ENCODE results near the gene ZRANB3.

ZRANB3 gene

GRCh38 chr2:135187270-135187669, 343.7 kb downstream of the ZRANB3 start:
- H3K27me3 ChIP-seq (ENCODE audit: insufficient read depth, low read length) = no peaks in the 10 kb centered on the region
- H3K4me3 ChIP-seq (ENCODE audit: low read depth, low read length) = no peak overlapping the region
- H3K27ac ChIP-seq (ENCODE audit: low read depth, low read length) = no peak overlapping the region
- H2AFZ ChIP-seq (ENCODE audit: low read length, unreplicated experiment) = no peak overlapping the region
- no peaks in the 10 kb centered on the region; the same call in 1 of the 2 replicates for H3K36me3 ChIP-seq (ENCODE audit: insufficient read depth, low read length)
- no peaks in the 10 kb centered on the region for H3K4me1 ChIP-seq (ENCODE audit: control insufficient read depth, insufficient read depth, low read length, unreplicated experiment)
- H3K79me2 ChIP-seq (ENCODE audit: control insufficient read depth, insufficient read depth, low read length, unreplicated experiment) = no peaks in the 10 kb centered on the region

DNA sequence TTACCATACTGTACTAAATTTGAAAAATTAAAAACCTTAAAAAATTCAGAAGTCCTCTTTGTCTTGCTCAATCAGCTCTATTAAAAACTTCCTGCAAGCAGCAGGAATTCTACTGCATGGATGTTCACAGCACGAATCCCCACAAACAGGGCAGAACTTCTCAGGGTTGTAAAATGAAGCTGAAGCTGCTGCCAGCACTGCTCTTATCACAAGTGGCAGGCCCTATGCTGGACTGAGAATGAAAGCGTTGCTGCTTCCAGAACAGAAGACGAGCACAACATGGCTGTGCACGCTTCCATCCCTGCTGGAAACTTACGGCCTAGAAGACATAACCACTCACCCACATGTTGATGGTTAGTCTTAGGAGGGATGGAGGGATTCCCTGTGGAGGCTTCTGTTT, 345.0 kb downstream of the ZRANB3 start:
- H3K27me3 ChIP-seq (ENCODE audit: insufficient read depth, low read length) = no peaks in the 10 kb centered on the region
- H2AFZ ChIP-seq (ENCODE audit: low read length, unreplicated experiment) = no peak overlapping the region

GRCh38 chr2:135183822-135184221, 347.2 kb downstream of the ZRANB3 start:
- Histone ChIP-seq H3K4me1 (ENCODE audit: control insufficient read depth, insufficient read depth, low read length, unreplicated experiment) (no peaks in the 10 kb centered on the region), H3K27me3 (ENCODE audit: insufficient read depth, low read length) (no peaks in the 10 kb centered on the region), H3K4me3 (ENCODE audit: low read depth, low read length) (no peak overlapping the region), H3K79me2 (ENCODE audit: control insufficient read depth, insufficient read depth, low read length, unreplicated experiment) (no peaks in the 10 kb centered on the region), H3K27ac (ENCODE audit: low read depth, low read length) (no peak overlapping the region), H2AFZ (ENCODE audit: low read length, unreplicated experiment) (no peak overlapping the region), H3K36me3 (ENCODE audit: insufficient read depth, low read length) (no peaks in the 10 kb centered on the region)

More for the DNA sequence above, 345.0 kb downstream of the ZRANB3 start:
- Histone ChIP-seq H3K27ac (ENCODE audit: low read depth, low read length) (no peak overlapping the region), H3K79me2 (ENCODE audit: control insufficient read depth, insufficient read depth, low read length, unreplicated experiment) (no peaks in the 10 kb centered on the region), H3K36me3 (ENCODE audit: insufficient read depth, low read length) (no peaks in the 10 kb centered on the region; the same call in 1 of the 2 replicates), H3K4me1 (ENCODE audit: control insufficient read depth, insufficient read depth, low read length, unreplicated experiment) (no peaks in the 10 kb centered on the region), H3K4me3 (ENCODE audit: low read depth, low read length) (no peak overlapping the region)

DNA sequence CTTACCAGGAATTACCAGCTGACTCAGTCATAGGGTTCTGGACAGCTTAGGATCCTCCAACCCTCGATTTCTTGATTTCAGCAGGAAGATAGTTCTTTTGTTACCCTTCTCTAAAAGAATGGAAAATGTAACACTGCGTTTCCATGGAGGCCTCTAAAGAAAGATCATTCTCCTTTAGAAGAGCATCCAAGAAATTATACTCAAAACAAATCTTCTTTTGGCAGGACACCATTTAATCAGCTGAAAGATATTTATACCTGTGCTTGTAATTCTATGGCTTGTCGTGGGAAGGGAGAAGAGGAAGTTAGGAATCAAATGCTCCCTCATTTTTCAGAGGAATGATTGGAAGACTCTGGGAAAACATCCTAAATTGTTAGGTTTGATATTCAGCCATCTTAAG, 348.4 kb downstream of the ZRANB3 start:
- no peak overlapping the region for H3K27ac ChIP-seq (ENCODE audit: low read depth, low read length)
- no peak overlapping the region for H3K4me3 ChIP-seq (ENCODE audit: low read depth, low read length)
- H3K27me3 ChIP-seq (ENCODE audit: insufficient read depth, low read length) = no peaks in the 10 kb centered on the region
- no peaks in the 10 kb centered on the region for H3K4me1 ChIP-seq (ENCODE audit: control insufficient read depth, insufficient read depth, low read length, unreplicated experiment)
- H3K79me2 ChIP-seq (ENCODE audit: control insufficient read depth, insufficient read depth, low read length, unreplicated experiment) = no peaks in the 10 kb centered on the region
- H3K36me3 ChIP-seq (ENCODE audit: insufficient read depth, low read length) = no peaks in the 10 kb centered on the region
- no peak overlapping the region for H2AFZ ChIP-seq (ENCODE audit: low read length, unreplicated experiment)

DNA sequence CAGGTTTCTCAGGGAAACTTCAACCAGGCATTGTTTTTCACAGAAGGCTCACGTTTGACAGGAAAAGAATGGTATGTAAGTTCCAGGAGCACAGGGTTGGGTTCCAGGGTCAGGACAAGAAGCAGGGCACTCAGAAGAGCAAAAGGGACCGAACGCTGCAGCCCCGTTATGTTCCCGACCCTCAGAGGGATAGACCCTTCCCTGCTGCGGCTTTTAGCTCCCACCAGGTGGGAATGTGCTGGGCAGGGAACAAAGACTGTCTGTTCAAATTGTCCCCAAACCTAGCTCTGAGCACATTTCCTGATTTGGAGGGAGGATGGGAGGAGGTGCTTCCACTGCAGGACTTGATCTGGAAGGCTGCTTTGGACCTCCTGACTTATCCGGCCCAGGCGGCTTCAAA, 348.8 kb downstream of the ZRANB3 start:
- Histone ChIP-seq H3K27ac (ENCODE audit: low read depth, low read length) (no peak overlapping the region), H3K27me3 (ENCODE audit: insufficient read depth, low read length) (no peaks in the 10 kb centered on the region), H2AFZ (ENCODE audit: low read length, unreplicated experiment) (no peak overlapping the region)

GRCh38 chr2:135179689-135180088, 351.3 kb downstream of the ZRANB3 start:
- Histone ChIP-seq H3K36me3 (ENCODE audit: insufficient read depth, low read length) (peaks cover 10% of the 10 kb centered on the region), H3K4me1 (ENCODE audit: control insufficient read depth, insufficient read depth, low read length, unreplicated experiment) (no peaks in the 10 kb centered on the region), H2AFZ (ENCODE audit: low read length, unreplicated experiment) (no peak overlapping the region), H3K4me3 (ENCODE audit: low read depth, low read length) (no peak overlapping the region), H3K27me3 (ENCODE audit: insufficient read depth, low read length) (no peaks in the 10 kb centered on the region), H3K27ac (ENCODE audit: low read depth, low read length) (no peak overlapping the region), H3K79me2 (ENCODE audit: control insufficient read depth, insufficient read depth, low read length, unreplicated experiment) (no peaks in the 10 kb centered on the region)

More for the DNA sequence above, 348.8 kb downstream of the ZRANB3 start:
- Histone ChIP-seq H3K36me3 (ENCODE audit: insufficient read depth, low read length) (no peaks in the 10 kb centered on the region), H3K4me3 (ENCODE audit: low read depth, low read length) (no peak overlapping the region), H3K4me1 (ENCODE audit: control insufficient read depth, insufficient read depth, low read length, unreplicated experiment) (no peaks in the 10 kb centered on the region), H3K79me2 (ENCODE audit: control insufficient read depth, insufficient read depth, low read length, unreplicated experiment) (no peaks in the 10 kb centered on the region)

- no peaks in the 10 kb centered on the region for H3K79me2 ChIP-seq (ENCODE audit: control insufficient read depth, insufficient read depth, low read length, unreplicated experiment)
- no peak overlapping the region for H3K27ac ChIP-seq (ENCODE audit: low read depth, low read length)
- H3K4me3 ChIP-seq (ENCODE audit: low read depth, low read length) = no peak overlapping the region
- H3K27me3 ChIP-seq (ENCODE audit: insufficient read depth, low read length) = no peaks in the 10 kb centered on the region
- H2AFZ ChIP-seq (ENCODE audit: low read length, unreplicated experiment) = no peak overlapping the region
- peaks cover 16% of the 10 kb centered on the region for H3K36me3 ChIP-seq (ENCODE audit: insufficient read depth, low read length)
- no peaks in the 10 kb centered on the region for H3K4me1 ChIP-seq (ENCODE audit: control insufficient read depth, insufficient read depth, low read length, unreplicated experiment)
Observed at GRCh38 chr2:135175177-135175576, 355.8 kb downstream of the ZRANB3 start.

DNA sequence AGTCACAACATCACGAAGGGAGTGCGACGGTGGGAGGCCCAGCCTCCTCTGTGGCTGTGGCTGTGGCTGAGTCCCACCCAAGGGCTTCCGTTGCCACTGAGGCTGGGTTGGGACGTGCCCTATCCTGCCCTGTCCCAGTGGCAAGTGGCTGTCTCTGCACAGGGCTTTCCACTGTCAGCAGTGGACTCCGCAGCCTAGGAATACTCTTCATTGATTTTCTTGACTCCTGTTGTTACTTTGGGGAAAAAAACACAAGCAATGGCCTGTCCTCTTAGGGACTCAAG, 356.3 kb downstream of the ZRANB3 start:
- no peak overlapping the region for H3K4me3 ChIP-seq (ENCODE audit: low read depth, low read length)
- no peaks in the 10 kb centered on the region for H3K27me3 ChIP-seq (ENCODE audit: insufficient read depth, low read length)
- no peaks in the 10 kb centered on the region for H3K4me1 ChIP-seq (ENCODE audit: control insufficient read depth, insufficient read depth, low read length, unreplicated experiment)
- peaks cover 19% of the 10 kb centered on the region for H3K36me3 ChIP-seq (ENCODE audit: insufficient read depth, low read length)
- no peaks in the 10 kb centered on the region for H3K79me2 ChIP-seq (ENCODE audit: control insufficient read depth, insufficient read depth, low read length, unreplicated experiment)
- no peak overlapping the region for H2AFZ ChIP-seq (ENCODE audit: low read length, unreplicated experiment)
- no peak overlapping the region for H3K27ac ChIP-seq (ENCODE audit: low read depth, low read length)

- Histone ChIP-seq H3K4me1 (ENCODE audit: control insufficient read depth, insufficient read depth, low read length, unreplicated experiment) (no peaks in the 10 kb centered on the region), H3K79me2 (ENCODE audit: control insufficient read depth, insufficient read depth, low read length, unreplicated experiment) (no peaks in the 10 kb centered on the region), H2AFZ (ENCODE audit: low read length, unreplicated experiment) (no peak overlapping the region), H3K27ac (ENCODE audit: low read depth, low read length) (no peak overlapping the region), H3K36me3 (ENCODE audit: insufficient read depth, low read length) (peaks cover 24% of the 10 kb centered on the region), H3K27me3 (ENCODE audit: insufficient read depth, low read length) (no peaks in the 10 kb centered on the region), H3K4me3 (ENCODE audit: low read depth, low read length) (no peak overlapping the region)
Observed at GRCh38 chr2:135174049-135174809, 356.8 kb downstream of the ZRANB3 start.

GRCh38 chr2:135169900-135170753, 360.9 kb downstream of the ZRANB3 start:
- Histone ChIP-seq H3K4me1 (ENCODE audit: control insufficient read depth, insufficient read depth, low read length, unreplicated experiment) (no peaks in the 10 kb centered on the region), H3K36me3 (ENCODE audit: insufficient read depth, low read length) (peaks cover 26% of the 10 kb centered on the region), H3K4me3 (ENCODE audit: low read depth, low read length) (no peak overlapping the region), H3K27ac (ENCODE audit: low read depth, low read length) (no peak overlapping the region), H2AFZ (ENCODE audit: low read length, unreplicated experiment) (no peak overlapping the region), H3K27me3 (ENCODE audit: insufficient read depth, low read length) (no peaks in the 10 kb centered on the region), H3K79me2 (ENCODE audit: control insufficient read depth, insufficient read depth, low read length, unreplicated experiment) (no peaks in the 10 kb centered on the region)
